H1 (cell line): Measurements from ENCODE around the gene PTGES. TPM values are rescaled to one million over a fixed set of nuclear protein-coding genes. Genes with fewer than 3 reads are reported as not detected.

Experiments
- CTCF ChIA-PET: fragments of 300-600 bp; sonication (Branson Sonifier 250); formaldehyde crosslinking; loops from one replicate; lab custom pipeline; 2021; ENCODE audit not compliant: partially characterized antibody; lab: Charles Lee
- POLR2A ChIA-PET: fragments of 300-600 bp; sonication (Branson Sonifier 250); formaldehyde crosslinking; loops from one replicate; lab custom pipeline; 2021; ENCODE audit warnings: inconsistent platforms; ENCODE audit not compliant: partially characterized antibody; lab: Charles Lee
- DNase-seq, 2 experiments: peaks; one replicate each; pipeline versions ENCODE4 v3.0.0 to v3.0.0-alpha.2; 2010 to 2022; ENCODE audit warnings: low spot score in 2 of 2, low read depth in 1 of 2, mixed read lengths in 1 of 2
- FAIRE-seq: peaks from 2 replicates; lab custom pipeline; 2011; peaks lifted over from hg19 to GRCh38; lab: Jason Lieb, UNC
- H2AFZ ChIP-seq: 2 replicates; pipeline ENCODE4 v1.8.1; 2012; ENCODE audit warnings: low read length, inconsistent platforms
- H2AK5ac ChIP-seq: 2 replicates; pipeline ENCODE4 v1.6.1; 2013; ENCODE audit warnings: low read depth, low read length
- H2BK120ac ChIP-seq: replicated peaks from 2 replicates; pipeline ENCODE3; 2013; ENCODE audit warnings: low read depth, low read length, inconsistent platforms
- H2BK12ac ChIP-seq: 2 replicates; pipeline ENCODE4 v1.6.1; 2013; ENCODE audit warnings: low read depth, low read length
- H2BK15ac ChIP-seq: 2 replicates; pipeline ENCODE4 v1.6.1; 2013; ENCODE audit warnings: low read length
- H2BK20ac ChIP-seq: 2 replicates; pipeline ENCODE4 v1.6.1; 2013; ENCODE audit warnings: low read length
- H2BK5ac ChIP-seq: 2 replicates; pipeline ENCODE4 v1.6.1; 2013; ENCODE audit warnings: low read depth, low read length
- H3K14ac ChIP-seq: 2 replicates; pipeline ENCODE4 v1.6.1; 2013; ENCODE audit warnings: inconsistent platforms; ENCODE audit not compliant: insufficient read length
- H3K18ac ChIP-seq: 2 replicates; pipeline ENCODE4 v1.6.1; 2013; ENCODE audit warnings: low read length; ENCODE audit errors: extremely low read depth
- H3K23ac ChIP-seq: 2 replicates; pipeline ENCODE4 v1.6.1; 2013; ENCODE audit warnings: inconsistent platforms; ENCODE audit not compliant: insufficient read length
- H3K23me2 ChIP-seq: 2 replicates; pipeline ENCODE4 v1.6.1; 2013; ENCODE audit warnings: low read depth, low read length
- H3K27ac ChIP-seq: 2 replicates; pipeline ENCODE4 v1.6.1; 2011; ENCODE audit warnings: low read depth, low read length, inconsistent platforms
- H3K27me3 ChIP-seq, 4 experiments: replicated peaks in 1 of 4; 1 replicate in 1 of 4; 2 replicates in 3 of 4; pipeline versions ENCODE4 v1.6.1 to v1.8.1; 2011 to 2013; ENCODE audit warnings: low read length in 3 of 4, mild to moderate bottlenecking in 3 of 4, inconsistent platforms in 2 of 4, mixed read lengths in 2 of 4, moderate library complexity in 1 of 4; ENCODE audit not compliant: control insufficient read depth in 3 of 4, insufficient read depth in 3 of 4; ENCODE audit errors: extremely low read depth in 1 of 4
- H3K36me3 ChIP-seq, 4 experiments: 2 replicates each; pipeline versions ENCODE4 v1.6.1 to v1.8.1; 2011 to 2013; ENCODE audit warnings: mild to moderate bottlenecking in 4 of 4, low read length in 3 of 4, moderate library complexity in 2 of 4, control low read depth in 1 of 4, inconsistent platforms in 1 of 4; ENCODE audit not compliant: insufficient read depth in 4 of 4, control insufficient read depth in 2 of 4
- H3K4ac ChIP-seq: replicated peaks from 2 replicates; pipeline ENCODE3; 2013; ENCODE audit warnings: low read length, low read depth, mixed read lengths, inconsistent platforms; ENCODE audit not compliant: insufficient read length
- H3K4me1 ChIP-seq, 4 experiments: replicated peaks in 1 of 4; 1 replicate in 1 of 4; 2 replicates in 3 of 4; pipeline versions ENCODE4 v1.6.1 to v1.8.1; 2011 to 2013; ENCODE audit warnings: low read length in 3 of 4, inconsistent platforms in 2 of 4, mixed read lengths in 1 of 4; ENCODE audit not compliant: insufficient read depth in 4 of 4, control insufficient read depth in 3 of 4
- H3K4me2 ChIP-seq, 2 experiments: 2 replicates each; pipeline versions ENCODE4 v1.6.1 to v1.8.1; 2011 to 2013; ENCODE audit warnings: low read depth in 2 of 2, low read length in 2 of 2, control low read depth in 1 of 2, inconsistent platforms in 1 of 2, mild to moderate bottlenecking in 1 of 2; ENCODE audit not compliant: insufficient read depth in 1 of 2
- H3K4me3 ChIP-seq, 4 experiments: fragments of 200-600, 300-600 bp in 1 of 4; sonication (generic), shearing (Covaris generic), sonication (Bioruptor Twin) in 1 of 4; 2 replicates each; pipeline versions ENCODE4 v1.5.1 to v1.8.1; 2011 to 2016; ENCODE audit warnings: low read length in 4 of 4, low read depth in 3 of 4, control low read depth in 2 of 4, inconsistent platforms in 2 of 4, mild to moderate bottlenecking in 2 of 4, mixed read lengths in 1 of 4, moderate library complexity in 1 of 4; ENCODE audit not compliant: insufficient read depth in 2 of 4; ENCODE audit errors: extremely low read depth in 1 of 4
- H3K56ac ChIP-seq: replicated peaks from 2 replicates; pipeline ENCODE3; 2013; ENCODE audit warnings: low read depth, mild to moderate bottlenecking, mixed read lengths, low read length, inconsistent platforms; ENCODE audit not compliant: insufficient read length
- H3K79me1 ChIP-seq: 2 replicates; pipeline ENCODE4 v1.6.1; 2013; ENCODE audit warnings: low read depth, low read length, control low read depth
- H3K79me2 ChIP-seq, 2 experiments: 2 replicates each; pipeline versions ENCODE4 v1.6.1 to v1.8.1; 2012 to 2013; ENCODE audit warnings: low read length in 2 of 2, mild to moderate bottlenecking in 2 of 2, inconsistent platforms in 1 of 2; ENCODE audit not compliant: insufficient read depth in 2 of 2, control insufficient read depth in 1 of 2
- H3K9ac ChIP-seq, 4 experiments: replicated peaks in 1 of 4; 1 replicate in 1 of 4; 2 replicates in 3 of 4; pipeline versions ENCODE4 v1.6.1 to v1.8.1; 2011 to 2013; ENCODE audit warnings: low read depth in 3 of 4, low read length in 3 of 4, control low read depth in 2 of 4, mild to moderate bottlenecking in 2 of 4, moderate library complexity in 2 of 4, inconsistent platforms in 1 of 4; ENCODE audit errors: extremely low read depth in 1 of 4
- H3K9me3 ChIP-seq, 2 experiments: 2 replicates each; pipeline versions ENCODE4 v1.6.1 to v1.8.1; 2012 to 2013; ENCODE audit warnings: mild to moderate bottlenecking in 2 of 2, moderate library complexity in 2 of 2, control low read depth in 1 of 2, inconsistent platforms in 1 of 2, low read depth in 1 of 2, low read length in 1 of 2, mixed read lengths in 1 of 2; ENCODE audit not compliant: insufficient read depth in 2 of 2
- H4K20me1 ChIP-seq, 2 experiments: replicated peaks in 1 of 2; 2 replicates each; pipeline versions ENCODE3 to v1.8.1; 2011 to 2013; ENCODE audit warnings: inconsistent platforms in 2 of 2, low read length in 2 of 2, mild to moderate bottlenecking in 1 of 2; ENCODE audit not compliant: insufficient read depth in 2 of 2, control insufficient read depth in 1 of 2
- H4K5ac ChIP-seq: 2 replicates; pipeline ENCODE4 v1.6.1; 2013; ENCODE audit warnings: low read length, low read depth, mixed read lengths, inconsistent platforms; ENCODE audit not compliant: insufficient read length
- H4K8ac ChIP-seq: 2 replicates; pipeline ENCODE4 v1.8.0; 2013; ENCODE audit warnings: mild to moderate bottlenecking, moderate library complexity, low read length, inconsistent platforms; ENCODE audit not compliant: insufficient read depth; ENCODE audit errors: extremely low read depth
- H4K91ac ChIP-seq: replicated peaks from 2 replicates; pipeline ENCODE3; 2013; ENCODE audit warnings: low read length, mixed read lengths, inconsistent platforms; ENCODE audit not compliant: insufficient read length
- FOSL1 ChIP-seq: IDR thresholded peaks from 2 replicates; pipeline ENCODE4 v1.6.1; 2011; ENCODE audit warnings: mild to moderate bottlenecking, low read depth, low read length, moderate library complexity; ENCODE audit not compliant: insufficient read depth
- GABPA ChIP-seq: IDR thresholded peaks from 2 replicates; pipeline ENCODE4 v1.6.1; 2011; ENCODE audit warnings: mild to moderate bottlenecking, low read length, moderate library complexity, borderline replicate concordance; ENCODE audit not compliant: insufficient read depth
- RAD21 ChIP-seq, 2 experiments: IDR thresholded peaks in 1 of 2; conservative IDR thresholded peaks in 1 of 2; 2 replicates each; pipeline ENCODE4 v1.6.1; 2011; ENCODE audit warnings: low read depth in 2 of 2, low read length in 2 of 2, improper control_type of control experiment in 1 of 2, inconsistent platforms in 1 of 2, mild to moderate bottlenecking in 1 of 2, moderate library complexity in 1 of 2
- WGBS, 2 experiments: shearing (Covaris generic) in 1 of 2; methylation state at CpG; one replicate each; pipeline versions ENCODE4 v1.1.6 to v1.1.7; 2013 to 2015; ENCODE audit warnings: low lambda C conversion rate in 2 of 2, mixed read lengths in 2 of 2, inconsistent platforms in 1 of 2, low coverage in 1 of 2, missing lambda C conversion rate in 1 of 2; ENCODE audit not compliant: insufficient replicate concordance in 2 of 2, insufficient coverage in 1 of 2, insufficient read length in 1 of 2; ENCODE audit errors: extremely low coverage in 1 of 2, missing lambda C conversion rate in 1 of 2; 5-methylcytosine and 5-hydroxymethylcytosine counted together
- polyA plus RNA-seq, 7 experiments: library from polyadenylated mRNA; depleted of rRNA in 3 of 7; stranded (reverse) in 5 of 7; unstranded in 2 of 7; fragments of >200 nt in 5 of 7; fragments of 200-250 nt in 2 of 7; gene quantifications; 1 replicate in 5 of 7; 2 replicates in 1 of 7; 4 replicates in 1 of 7; pipeline versions ENCODE4 v1.2.1 to v1.2.3, GENCODE V29; 2011 to 2013; ENCODE audit warnings: missing spikeins in 2 of 7, mixed read lengths in 2 of 7
- total RNA-seq: library from RNA; stranded (reverse); fragmentation: NEBNext Ultra II Directional; extraction: Animal tissue kit (Norgen Biotek cat#: 25700); gene quantifications from 2 replicates; pipeline ENCODE4 v1.2.1, GENCODE V29; 2021
- TF ChIP-seq, protein P1 (sequence below): IDR thresholded peaks from 2 replicates; pipeline ENCODE4 v1.6.1; 2012; ENCODE audit warnings: inconsistent platforms
- TF ChIP-seq, protein P2 (sequence below): IDR thresholded peaks from 2 replicates; pipeline ENCODE4 v1.6.1; 2012; ENCODE audit warnings: inconsistent platforms
- TF ChIP-seq, protein P3 (sequence below), 3 experiments: IDR thresholded peaks; 1 replicate in 2 of 3; 2 replicates in 1 of 3; pipeline versions ENCODE4 v1.5.1 to v1.6.1; 2011; ENCODE audit warnings: low read length in 3 of 3, mild to moderate bottlenecking in 3 of 3, inconsistent platforms in 2 of 3, low read depth in 1 of 3, moderate library complexity in 1 of 3; ENCODE audit not compliant: insufficient read depth in 1 of 3; ENCODE audit errors: control extremely low read depth in 1 of 3

Gene PTGES
- total and polyA plus RNA-seq, 2 of the 8 experiments (the other 6 are each of a cell fraction or from before 2014, with no cell fraction given): 3.2 to 5.1 TPM

DNA sequence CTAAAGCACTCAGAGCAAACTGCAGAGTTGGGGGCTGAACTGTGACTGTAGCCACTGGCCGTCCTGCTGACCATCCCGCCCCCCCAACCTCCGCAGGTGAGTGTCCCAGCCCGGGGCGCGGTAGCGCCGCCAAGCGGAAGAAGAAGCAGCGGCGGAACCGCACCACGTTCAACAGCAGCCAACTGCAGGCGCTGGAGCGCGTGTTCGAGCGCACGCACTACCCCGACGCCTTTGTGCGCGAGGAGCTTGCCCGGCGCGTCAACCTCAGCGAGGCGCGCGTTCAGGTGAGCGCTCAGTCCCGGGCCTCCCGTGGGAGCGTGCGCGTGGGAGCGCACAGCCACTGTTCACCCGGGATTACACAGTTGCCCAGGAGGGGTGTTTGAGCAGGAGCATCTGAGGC lies 33.7 kb downstream of the PTGES start:
- Histone ChIP-seq H3K18ac (no peak overlapping the region), H2BK120ac (no peak overlapping the region), H2AFZ (no peak overlapping the region), H3K4ac (no peak overlapping the region), H3K79me1 (no peaks in the 10 kb centered on the region), H3K23me2 (no peaks in the 10 kb centered on the region), H4K5ac (no peak overlapping the region), H2BK5ac (no peak overlapping the region), H3K9ac (no peak overlapping the region), H3K9me3 (no peaks in the 10 kb centered on the region), H2BK20ac (no peak overlapping the region), H2BK12ac (no peak overlapping the region), H3K79me2 (no peaks in the 10 kb centered on the region), H3K27ac (no peak overlapping the region), H4K8ac (peak overlapping the region; percentile 9; the same call in 1 of the 2 replicates), H3K36me3 (no peaks in the 10 kb centered on the region), H4K91ac (no peak overlapping the region), H2AK5ac (no peak overlapping the region), H2BK15ac (no peak overlapping the region), H3K4me3 (no peak overlapping the region), H4K20me1 (peaks cover 0 to 2% of the 10 kb centered on the region in 2 experiments), H3K14ac (no peak overlapping the region), H3K4me1 (peaks cover 0 to 3% (median 0%) of the 10 kb centered on the region in 4 experiments; a peak in 1 of 7 replicates), H3K4me2 (no peak overlapping the region), H3K27me3 (peaks cover 0 to 4% (median 0%) of the 10 kb centered on the region in 4 experiments; a peak in 1 of 7 replicates), H3K56ac (no peak overlapping the region), H3K23ac (no peak overlapping the region)
- DNase-seq (peak in 1 of 2 experiments; percentile 88), FAIRE-seq (no peak)
- ChIA-PET POLR2A (interaction anchor here (0.7 kb wide), 1 partner anchor 125 kb away, joined by 3 read pairs; no protein-coding TSS in a partner anchor), CTCF (interaction anchor here (0.6 to 11.8 kb wide), 14 partner anchors 9 to 1239 kb away, joined by 3 to 189 read pairs (median 4); no protein-coding TSS in a partner anchor)
- WGBS, 2 experiments: 76% methylated on average over 17 of the region's 38 CpGs; no CpG with 5 or more reads in 1 of the 2 experiments
- TF ChIP-seq, protein P1, sequence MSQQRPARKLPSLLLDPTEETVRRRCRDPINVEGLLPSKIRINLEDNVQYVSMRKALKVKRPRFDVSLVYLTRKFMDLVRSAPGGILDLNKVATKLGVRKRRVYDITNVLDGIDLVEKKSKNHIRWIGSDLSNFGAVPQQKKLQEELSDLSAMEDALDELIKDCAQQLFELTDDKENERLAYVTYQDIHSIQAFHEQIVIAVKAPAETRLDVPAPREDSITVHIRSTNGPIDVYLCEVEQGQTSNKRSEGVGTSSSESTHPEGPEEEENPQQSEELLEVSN: peak; percentile 90
- TF ChIP-seq GABPA (0 out of 2 replicates have a peak, but pooled peaks have one; percentile 12), FOSL1 (no peak), RAD21 (IDR thresholded peaks at IDR 0.05 in 1 of 2, conservative IDR thresholded peaks at IDR 0.05 in 1 of 2; ENCODE audit: low read depth in 2 of 2, low read length in 2 of 2) (peak; percentile 44 to 69)
- TF ChIP-seq, protein P2, sequence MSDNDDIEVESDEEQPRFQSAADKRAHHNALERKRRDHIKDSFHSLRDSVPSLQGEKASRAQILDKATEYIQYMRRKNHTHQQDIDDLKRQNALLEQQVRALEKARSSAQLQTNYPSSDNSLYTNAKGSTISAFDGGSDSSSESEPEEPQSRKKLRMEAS: peak; percentile 93
- TF ChIP-seq, protein P3, sequence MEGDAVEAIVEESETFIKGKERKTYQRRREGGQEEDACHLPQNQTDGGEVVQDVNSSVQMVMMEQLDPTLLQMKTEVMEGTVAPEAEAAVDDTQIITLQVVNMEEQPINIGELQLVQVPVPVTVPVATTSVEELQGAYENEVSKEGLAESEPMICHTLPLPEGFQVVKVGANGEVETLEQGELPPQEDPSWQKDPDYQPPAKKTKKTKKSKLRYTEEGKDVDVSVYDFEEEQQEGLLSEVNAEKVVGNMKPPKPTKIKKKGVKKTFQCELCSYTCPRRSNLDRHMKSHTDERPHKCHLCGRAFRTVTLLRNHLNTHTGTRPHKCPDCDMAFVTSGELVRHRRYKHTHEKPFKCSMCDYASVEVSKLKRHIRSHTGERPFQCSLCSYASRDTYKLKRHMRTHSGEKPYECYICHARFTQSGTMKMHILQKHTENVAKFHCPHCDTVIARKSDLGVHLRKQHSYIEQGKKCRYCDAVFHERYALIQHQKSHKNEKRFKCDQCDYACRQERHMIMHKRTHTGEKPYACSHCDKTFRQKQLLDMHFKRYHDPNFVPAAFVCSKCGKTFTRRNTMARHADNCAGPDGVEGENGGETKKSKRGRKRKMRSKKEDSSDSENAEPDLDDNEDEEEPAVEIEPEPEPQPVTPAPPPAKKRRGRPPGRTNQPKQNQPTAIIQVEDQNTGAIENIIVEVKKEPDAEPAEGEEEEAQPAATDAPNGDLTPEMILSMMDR (IDR thresholded peaks at IDR 0.05; ENCODE audit: control extremely low read depth in 1 of 3, insufficient read depth in 1 of 3, low read depth in 1 of 3, low read length in 3 of 3): peak; percentile 72 to 79 (median 75)
